Mucosa of rectum (tissue), 2 donors: Measurements from ENCODE around the gene SH3BP1.
"Not testable (repeated sequence)": the region's sequence is repeated elsewhere in the genome, so short reads cannot be mapped to it uniquely, and the experiment has no call there.

Experiments
- H3K27ac ChIP-seq, 2 donors: one replicate each; pipeline ENCODE4 v1.7.0; 2013; ENCODE audit warnings: inconsistent platforms in 2 of 2, low read depth in 2 of 2, low read length in 2 of 2
- H3K27me3 ChIP-seq, 2 donors: one replicate each; pipeline ENCODE4 v1.7.0; 2013; ENCODE audit warnings: low read length in 2 of 2; ENCODE audit not compliant: control insufficient read depth in 2 of 2, insufficient read depth in 2 of 2
- H3K36me3 ChIP-seq, 2 donors: one replicate each; pipeline ENCODE4 v1.7.0; 2013; ENCODE audit warnings: low read length in 2 of 2; ENCODE audit not compliant: control insufficient read depth in 2 of 2, insufficient read depth in 2 of 2
- H3K4me1 ChIP-seq, 2 donors: one replicate each; pipeline ENCODE4 v1.7.0; 2013; ENCODE audit warnings: low read length in 2 of 2, mild to moderate bottlenecking in 1 of 2; ENCODE audit not compliant: control insufficient read depth in 2 of 2, insufficient read depth in 2 of 2
- H3K4me3 ChIP-seq, 2 donors: one replicate each; pipeline ENCODE4 v1.7.0; 2013; ENCODE audit warnings: low read length in 2 of 2
- H3K9ac ChIP-seq, 2 donors: one replicate each; pipeline ENCODE4 v1.7.0; 2013; ENCODE audit warnings: low read length in 2 of 2, low read depth in 1 of 2, mild to moderate bottlenecking in 1 of 2
- H3K9me3 ChIP-seq, 2 donors: one replicate each; pipeline ENCODE4 v1.7.0; 2013; ENCODE audit warnings: low read length in 2 of 2; ENCODE audit not compliant: control insufficient read depth in 2 of 2
- donor health status: healthy.
- donor health status: Normal muscosa, but diverticular disease.

Gene SH3BP1

GRCh38 chr22:37686002-37686982, 46.8 kb downstream of the SH3BP1 start, which contains the start of gene NOL12:
TSS of gene NOL12 (plus strand) at chr22:37686343. CDS start at chr22:37686393, 50 bp downstream.
- Histone ChIP-seq H3K4me1 (peaks cover 40 to 53% of the 10 kb centered on the region in 2 donors), H3K9ac (peak within 1 kb of the TSS; percentile 92 to 97), H3K9me3 (no peaks in the 10 kb centered on the region), H3K27ac (peak within 1 kb of the TSS; percentile 90 to 92), H3K36me3 (peaks cover 12 to 25% of the 10 kb centered on the region in 2 donors), H3K4me3 (peak within 1 kb of the TSS; percentile 99), H3K27me3 (no peaks in the 10 kb centered on the region)

- peaks cover 29 to 50% of the 10 kb centered on the region in 2 donors for H3K36me3 ChIP-seq
These were observed 50.9 kb downstream of the SH3BP1 start for GRCh38 chr22:37690407-37690806.

GRCh38 chr22:37690901-37691504, 51.5 kb downstream of the SH3BP1 start:
- no peaks in the 10 kb centered on the region for H3K27me3 ChIP-seq
- no peak overlapping the region for H3K27ac ChIP-seq
- no peak overlapping the region for H3K4me3 ChIP-seq
- H3K9me3 ChIP-seq = no peaks in the 10 kb centered on the region
- peaks cover 29 to 53% of the 10 kb centered on the region in 2 donors for H3K36me3 ChIP-seq
- H3K9ac ChIP-seq = no peak overlapping the region
- peaks cover 26 to 32% of the 10 kb centered on the region in 2 donors for H3K4me1 ChIP-seq

More at GRCh38 chr22:37690407-37690806, 50.9 kb downstream of the SH3BP1 start:
- no peak overlapping the region for H3K4me3 ChIP-seq
- no peak overlapping the region for H3K9ac ChIP-seq
- H3K27me3 ChIP-seq = no peaks in the 10 kb centered on the region
- H3K27ac ChIP-seq = no peak overlapping the region
- H3K4me1 ChIP-seq = peaks cover 32 to 35% of the 10 kb centered on the region in 2 donors
- H3K9me3 ChIP-seq = no peaks in the 10 kb centered on the region

- H3K4me3 ChIP-seq = no peak overlapping the region
- no peak overlapping the region for H3K9ac ChIP-seq
- peaks cover 29 to 53% of the 10 kb centered on the region in 2 donors for H3K36me3 ChIP-seq
- no peaks in the 10 kb centered on the region for H3K27me3 ChIP-seq
- peaks cover 23 to 27% of the 10 kb centered on the region in 2 donors for H3K4me1 ChIP-seq
- no peak overlapping the region for H3K27ac ChIP-seq
- no peaks in the 10 kb centered on the region for H3K9me3 ChIP-seq
These were observed 53.3 kb downstream of the SH3BP1 start for GRCh38 chr22:37692627-37693285.

- Histone ChIP-seq H3K4me1 (peaks cover 11 to 16% of the 10 kb centered on the region in 2 donors), H3K36me3 (peaks cover 23 to 41% of the 10 kb centered on the region in 2 donors)
- H3K4me3 ChIP-seq, H3K27ac ChIP-seq, H3K9ac ChIP-seq, H3K9me3 ChIP-seq, H3K27me3 ChIP-seq: not testable (repeated sequence)
These were observed 54.7 kb downstream of the SH3BP1 start for GRCh38 chr22:37694131-37694530.

- Histone ChIP-seq H3K4me3 (peak overlapping the region; percentile 29 to 57), H3K4me1 (peaks cover 9 to 14% of the 10 kb centered on the region in 2 donors), H3K36me3 (peaks cover 18 to 28% of the 10 kb centered on the region in 2 donors)
- H3K27ac ChIP-seq, H3K9me3 ChIP-seq, H3K9ac ChIP-seq, H3K27me3 ChIP-seq: not testable (repeated sequence)
These were observed 56.8 kb downstream of the SH3BP1 start for GRCh38 chr22:37696260-37696656.

GRCh38 chr22:37696657-37697537, 57.4 kb downstream of the SH3BP1 start, which contains the start of gene TRIOBP:
TSS of gene TRIOBP (plus strand) at chr22:37697048. CDS start at chr22:37701366, 4,318 bp downstream.
- Histone ChIP-seq H3K4me1 (peaks cover 9 to 14% of the 10 kb centered on the region in 2 donors), H3K27ac (no peak within 1 kb of the TSS), H3K36me3 (peaks cover 12 to 22% of the 10 kb centered on the region in 2 donors), H3K27me3 (no peaks in the 10 kb centered on the region), H3K4me3 (peak within 1 kb of the TSS; percentile 29 to 57), H3K9ac (no peak within 1 kb of the TSS), H3K9me3 (no peaks in the 10 kb centered on the region)

- no peaks in the 10 kb centered on the region for H3K9me3 ChIP-seq
- no peak overlapping the region for H3K27ac ChIP-seq
- no peak overlapping the region for H3K4me3 ChIP-seq
- H3K4me1 ChIP-seq = peaks cover 9 to 14% of the 10 kb centered on the region in 2 donors
- H3K27me3 ChIP-seq = no peaks in the 10 kb centered on the region
- H3K9ac ChIP-seq = no peak overlapping the region
- H3K36me3 ChIP-seq = peaks cover 10 to 17% of the 10 kb centered on the region in 2 donors
These were observed 58.0 kb downstream of the SH3BP1 start for GRCh38 chr22:37697538-37697835.

- Histone ChIP-seq H3K9me3 (no peaks in the 10 kb centered on the region), H3K4me1 (peaks cover 7 to 8% of the 10 kb centered on the region in 2 donors), H3K9ac (no peak overlapping the region), H3K36me3 (no peaks in the 10 kb centered on the region), H3K27me3 (no peaks in the 10 kb centered on the region), H3K4me3 (no peak overlapping the region), H3K27ac (no peak overlapping the region)
These were observed 61.8 kb downstream of the SH3BP1 start for GRCh38 chr22:37701141-37701786.
